GM21576 (cell line): Measurements from ENCODE around the gene BOD1L1.

Experiments
- ATAC-seq: cut with Tn5 transposase; IDR thresholded peaks from one replicate; pipeline ENCODE4 v1.9.1; 2021; ENCODE audit warnings: mild to moderate bottlenecking, moderate library complexity; ENCODE audit not compliant: unreplicated experiment

BOD1L1 gene

DNA sequence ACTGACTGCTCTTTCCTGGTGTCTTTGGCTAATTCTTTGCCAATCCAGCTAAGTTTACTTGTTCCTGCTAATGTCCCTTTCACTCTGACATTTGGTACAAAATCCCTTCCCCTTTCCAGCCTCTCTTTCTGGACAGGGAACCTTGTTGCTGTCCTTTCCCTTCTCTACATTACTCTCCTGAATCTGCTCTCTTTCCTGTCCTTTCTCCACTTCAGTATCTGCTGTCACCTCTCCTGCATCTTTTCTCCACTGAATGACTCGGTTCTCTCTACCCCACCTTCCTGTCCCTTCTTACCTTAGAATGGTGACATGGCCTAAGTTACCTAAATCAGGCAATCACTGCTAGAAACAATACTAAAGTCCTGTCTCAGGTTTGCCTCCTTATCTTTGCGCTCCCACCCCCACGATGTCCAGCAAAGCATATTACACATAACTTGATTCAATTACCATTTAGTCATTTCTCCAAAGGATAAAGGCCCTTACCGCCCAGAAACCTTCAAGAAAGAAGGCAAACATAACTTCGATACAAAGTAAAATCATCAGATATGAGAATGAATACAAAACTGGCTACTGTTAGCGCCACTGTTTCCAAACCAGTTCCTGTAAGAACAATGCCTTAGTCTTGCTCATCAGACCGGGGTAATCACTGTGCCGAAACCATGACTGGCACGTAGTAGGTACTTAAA, 890 bp downstream of the BOD1L1 start:
- ATAC-seq = no peak

DNA sequence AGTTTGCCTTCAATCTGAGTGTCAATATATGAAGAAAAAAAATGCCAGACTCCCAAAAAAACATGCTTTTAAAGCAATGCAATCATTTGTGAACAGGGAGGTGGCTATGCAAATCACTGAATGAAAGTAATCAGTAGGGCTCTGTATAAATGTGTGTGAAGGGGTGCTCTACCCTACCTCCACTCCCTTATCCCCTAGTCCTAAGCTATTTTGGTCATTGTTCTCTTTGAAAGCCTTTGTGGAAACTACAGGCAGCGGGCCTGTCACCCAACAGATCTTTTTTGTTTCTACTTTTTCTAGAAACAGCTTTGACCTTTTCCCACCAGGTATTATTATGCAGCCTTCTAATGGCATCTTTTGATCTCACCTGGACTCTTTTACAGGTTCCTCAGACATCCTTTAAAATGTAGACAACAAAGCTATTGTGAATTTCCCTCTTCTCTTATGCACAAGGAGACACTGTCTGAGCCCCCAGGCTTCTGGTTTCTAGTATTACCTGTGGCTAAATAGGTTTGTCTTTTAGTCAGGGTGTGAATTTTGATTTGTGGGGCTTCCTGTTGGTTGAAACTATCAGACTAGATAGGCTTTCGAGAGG, 9.2 kb downstream of the BOD1L1 start:
- ATAC-seq = no peak

DNA sequence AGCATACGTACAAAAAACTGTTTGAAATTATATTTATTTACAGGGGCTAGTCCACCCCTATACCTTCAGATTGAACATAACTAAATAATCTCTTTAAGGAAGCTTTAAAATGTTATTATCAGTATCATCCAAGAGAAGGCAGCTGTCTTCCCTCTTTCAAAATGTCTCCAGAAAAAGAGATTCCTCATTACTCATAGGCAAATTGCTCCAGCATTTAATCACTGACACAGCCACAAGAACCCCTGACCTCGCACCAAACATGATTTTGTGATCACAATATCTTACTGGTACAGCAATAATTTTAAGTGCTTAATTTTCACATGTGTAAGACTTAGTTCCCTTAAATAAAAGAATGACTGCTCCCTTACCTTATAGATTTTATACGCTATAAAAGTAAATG, 9.7 kb downstream of the BOD1L1 start:
- ATAC-seq = no peak

DNA sequence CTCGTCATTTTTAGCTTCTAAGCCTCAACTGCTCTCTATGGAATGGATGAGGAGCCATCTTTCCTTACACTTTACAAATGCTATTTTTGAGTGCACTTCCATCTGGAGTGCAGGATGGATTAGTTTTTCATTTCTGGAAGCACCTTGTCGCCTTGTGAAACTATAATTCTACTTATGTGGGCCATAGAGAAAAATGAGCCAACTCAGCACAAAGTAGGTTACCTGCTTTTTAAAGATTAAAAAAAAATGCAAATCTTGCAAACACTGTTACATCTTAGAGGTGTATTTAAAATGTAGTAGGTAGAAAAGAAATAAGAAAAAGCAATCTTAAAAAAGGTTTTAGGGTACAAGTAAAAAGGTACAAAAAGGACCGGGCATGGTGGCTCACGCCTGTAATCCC, 10.9 kb downstream of the BOD1L1 start:
- no peak for ATAC-seq

DNA sequence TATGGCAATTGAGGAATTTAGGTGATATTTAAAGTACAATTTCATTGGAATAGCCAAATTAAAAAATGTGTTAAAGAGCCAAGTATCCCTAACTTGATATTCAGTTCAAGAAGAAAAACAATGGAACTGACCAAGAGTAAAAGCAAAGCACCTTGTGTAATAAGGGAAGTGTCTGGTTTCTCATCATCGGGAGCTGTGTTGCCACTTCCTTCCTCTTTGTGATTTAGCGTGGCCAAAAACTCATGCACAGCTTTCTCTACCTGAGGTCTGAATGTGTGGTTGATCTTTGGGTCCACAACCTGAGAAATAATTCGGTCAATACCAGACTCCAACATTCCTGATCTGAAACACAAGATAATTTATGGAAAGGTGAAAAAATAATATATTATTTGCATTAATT, 12.4 kb downstream of the BOD1L1 start:
- peak; percentile 60 for ATAC-seq

DNA sequence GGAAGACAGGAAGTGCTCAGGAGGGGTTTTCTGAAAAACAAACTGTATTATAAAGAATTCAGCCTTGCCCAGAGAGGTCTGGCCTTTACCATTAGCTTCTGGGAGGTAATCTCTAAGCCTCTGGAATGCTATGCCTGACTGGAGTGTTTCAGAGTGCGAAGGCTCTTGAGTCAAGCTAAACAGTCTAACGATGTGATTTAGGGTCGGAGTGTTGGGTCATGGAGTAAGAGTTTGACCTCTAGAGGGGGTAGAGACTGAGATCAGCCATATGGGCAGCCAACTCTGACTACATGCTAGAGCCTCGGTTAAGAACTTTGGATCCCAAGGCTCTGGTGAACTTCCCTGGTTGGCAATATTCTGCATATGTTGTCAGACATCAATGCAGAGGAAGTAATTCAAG, 15.0 kb downstream of the BOD1L1 start:
- no peak for ATAC-seq

DNA sequence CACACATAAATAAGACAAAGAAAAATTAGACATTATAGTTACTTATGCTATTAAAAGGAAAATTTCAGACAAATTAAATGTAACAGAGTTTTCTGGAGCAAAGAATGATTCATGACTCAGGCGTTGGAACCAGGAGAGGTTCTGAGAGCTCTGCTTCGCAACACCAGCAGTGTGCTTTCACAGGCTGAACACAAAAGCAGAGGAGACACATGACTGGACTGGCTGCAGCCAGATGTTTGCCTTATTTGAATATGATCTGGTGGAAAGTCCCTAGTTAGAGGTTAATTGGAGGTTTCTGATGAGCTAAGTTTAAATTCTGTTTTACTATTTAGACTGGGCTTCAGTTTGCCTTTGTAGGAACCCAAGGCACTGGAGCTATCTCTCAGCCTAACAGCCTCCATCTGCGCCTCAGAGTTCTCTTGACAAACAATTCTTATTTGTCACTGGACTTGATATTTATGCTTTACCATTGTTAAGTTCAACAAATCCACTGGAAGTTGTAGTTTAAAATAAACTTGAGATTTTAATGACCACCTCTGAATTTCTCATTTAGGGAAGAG, 16.2 kb downstream of the BOD1L1 start:
- peak; percentile 96 for ATAC-seq

DNA sequence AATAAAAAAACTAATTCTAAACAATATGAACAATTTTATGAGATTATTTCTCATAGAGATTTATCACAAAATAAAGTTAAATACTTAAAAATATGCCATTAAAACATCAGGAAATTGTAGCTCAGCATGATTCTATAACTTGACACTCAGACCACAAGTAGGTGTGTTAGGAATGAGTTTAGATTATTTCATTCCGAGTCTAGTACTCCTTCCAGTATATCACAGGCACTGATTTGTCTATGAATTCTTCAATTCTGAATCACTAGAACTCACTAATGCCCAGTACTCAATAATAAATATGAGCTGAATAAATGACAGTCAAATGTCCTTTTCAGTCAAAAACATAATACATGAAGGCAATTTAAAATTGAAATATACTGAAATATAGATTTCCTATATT, 22.2 kb downstream of the BOD1L1 start:
- no peak for ATAC-seq

DNA sequence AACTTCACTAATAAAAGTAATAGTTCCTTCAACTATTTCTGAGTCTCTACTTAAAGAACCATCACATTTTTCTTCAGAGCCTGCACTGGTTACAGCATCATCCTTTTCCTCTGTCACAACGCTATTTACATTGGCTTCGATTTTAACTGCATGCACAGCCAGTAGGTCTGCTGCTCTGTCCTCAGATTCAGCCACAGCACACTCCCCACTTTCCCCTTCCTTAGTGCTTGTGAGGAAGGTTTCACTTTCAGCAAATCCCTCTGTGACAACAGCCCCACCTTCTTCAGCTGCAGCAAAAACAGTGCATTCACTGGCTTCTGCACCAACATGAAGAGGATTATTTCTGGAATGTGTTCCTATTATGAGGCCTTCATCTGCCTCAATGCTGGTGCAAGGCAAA, 25.7 kb downstream of the BOD1L1 start:
- no peak for ATAC-seq

DNA sequence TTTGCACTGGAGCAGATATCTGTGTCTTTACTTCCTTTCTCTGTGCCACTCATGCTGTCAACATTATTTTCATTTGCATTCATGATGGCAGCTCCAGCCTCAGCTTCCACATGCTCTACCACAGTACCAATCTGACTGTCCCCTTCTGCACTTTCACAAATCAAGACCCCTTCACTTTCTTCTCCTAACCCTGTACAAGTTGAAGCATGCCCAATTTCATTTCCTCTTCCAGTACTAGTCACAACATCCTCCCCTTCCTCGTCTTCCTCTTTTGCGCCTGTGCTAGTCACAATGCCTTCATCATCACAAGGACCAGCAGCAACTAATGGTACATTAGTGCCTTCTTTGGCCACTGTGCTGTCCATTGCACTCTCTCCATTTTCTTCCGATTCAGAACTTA, 26.5 kb downstream of the BOD1L1 start:
- ATAC-seq = peak; percentile 69

DNA sequence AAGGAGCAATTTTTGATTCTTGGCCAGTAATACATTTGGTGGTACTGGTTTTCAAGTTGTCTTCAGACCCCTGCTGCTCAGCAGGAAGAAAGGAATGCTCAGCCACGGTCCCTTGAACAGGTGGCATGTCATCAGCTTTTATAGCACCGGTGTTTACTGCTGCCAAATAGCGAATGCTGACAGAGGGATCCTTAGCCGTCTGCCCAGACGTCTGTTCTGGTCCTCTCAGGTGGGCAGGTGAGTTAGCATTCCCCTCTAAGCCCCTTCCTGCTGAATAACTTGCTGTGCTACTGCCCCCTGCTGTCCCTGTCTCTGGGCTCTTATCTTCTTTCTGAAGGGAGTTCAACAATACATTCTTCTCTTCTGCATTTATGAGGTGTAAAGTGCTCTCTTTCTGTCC, 28.4 kb downstream of the BOD1L1 start:
- ATAC-seq = no peak

DNA sequence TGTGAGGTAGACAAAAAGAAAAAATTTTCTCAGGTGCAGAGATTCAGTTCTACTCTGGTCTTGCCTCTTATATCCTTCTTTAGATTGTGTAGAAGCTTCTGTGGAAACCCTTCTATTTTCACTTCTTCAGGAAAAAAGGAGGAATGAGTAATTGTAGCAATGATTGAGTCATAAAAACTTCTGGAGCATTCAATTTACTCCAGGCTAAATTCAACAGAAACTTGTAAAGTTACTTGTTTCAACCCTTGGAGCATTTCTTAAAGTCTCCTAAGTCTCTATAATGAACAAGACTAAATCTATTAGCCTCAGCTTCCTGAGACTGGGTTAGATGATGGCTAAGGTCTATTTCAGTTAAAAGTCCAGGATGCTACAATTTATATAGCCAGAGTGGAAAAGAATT, 29.9 kb downstream of the BOD1L1 start:
- ATAC-seq = no peak

DNA sequence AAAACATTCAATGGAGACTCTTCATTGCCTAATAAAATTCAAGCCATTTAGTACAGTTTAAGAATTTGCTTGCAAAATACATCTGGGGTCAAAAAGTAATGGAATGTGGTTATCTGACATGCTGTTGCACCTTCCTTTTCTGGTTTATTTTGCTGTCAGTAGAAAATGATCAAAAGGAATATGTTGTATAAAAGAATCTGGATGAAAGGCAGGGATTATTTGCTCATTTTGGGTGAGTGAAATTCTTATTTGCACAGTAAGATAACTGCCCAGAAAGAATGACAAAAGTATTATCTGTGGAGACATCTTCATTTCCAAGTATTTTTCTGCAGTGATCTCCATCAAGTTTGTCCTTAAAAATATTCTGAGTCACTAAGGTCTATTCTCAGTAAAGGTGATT, 30.4 kb downstream of the BOD1L1 start:
- ATAC-seq = no peak

DNA sequence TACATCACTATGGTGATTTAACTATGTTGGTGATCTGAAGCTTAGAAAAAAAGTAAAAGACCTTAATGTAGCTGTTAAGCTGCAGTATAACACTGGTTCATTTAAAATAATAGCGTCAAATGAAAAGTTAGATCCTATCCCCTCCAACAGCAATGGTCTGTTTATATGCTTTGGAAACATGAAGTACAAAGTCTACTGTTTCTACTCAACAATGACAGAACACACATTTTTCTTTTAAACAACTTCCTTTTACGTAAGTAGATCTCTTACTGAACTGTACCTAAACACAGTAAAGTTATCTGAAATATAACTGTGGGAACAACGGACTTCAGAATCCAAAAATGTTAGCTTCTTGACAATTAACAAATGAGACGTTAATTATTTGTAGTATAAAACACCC, 35.3 kb downstream of the BOD1L1 start:
- ATAC-seq = no peak

DNA sequence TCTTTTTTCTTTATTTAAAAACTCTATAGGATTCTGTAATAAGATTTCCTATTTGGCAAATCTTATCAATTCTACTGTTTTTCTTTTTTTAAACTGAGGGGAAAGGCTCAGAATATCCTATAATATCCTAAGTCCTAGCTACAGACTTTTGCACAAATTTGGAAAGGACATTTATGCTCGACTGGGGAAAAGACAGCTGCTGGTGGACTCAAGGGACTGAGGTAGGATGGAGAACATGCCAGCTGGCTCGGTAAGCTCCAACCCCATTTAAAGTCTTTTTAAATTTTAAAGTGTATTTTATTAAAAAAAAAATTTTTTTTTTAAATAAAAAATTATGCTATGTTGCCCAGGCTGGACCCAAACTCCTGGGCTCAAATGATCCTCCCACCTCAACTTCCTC, 36.8 kb downstream of the BOD1L1 start:
- ATAC-seq = no peak

DNA sequence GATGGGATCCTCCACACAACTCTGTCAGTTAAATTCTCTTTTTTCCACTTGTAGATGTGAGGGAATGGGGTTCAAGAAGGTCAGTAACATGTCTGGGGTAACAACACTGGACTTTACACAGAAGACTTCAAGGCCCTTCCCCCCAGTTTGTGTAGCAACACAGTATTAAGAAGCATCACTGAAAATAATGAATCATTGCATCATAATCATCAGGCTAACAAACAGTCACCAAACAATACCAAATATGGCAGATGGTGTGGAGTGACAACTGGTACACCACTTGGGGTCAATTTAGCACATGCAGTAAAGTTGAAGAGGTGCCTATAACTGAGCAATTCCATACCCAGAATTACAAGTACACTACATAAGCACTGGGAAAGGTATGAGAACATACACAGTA, 38.6 kb downstream of the BOD1L1 start:
- ATAC-seq = no peak

DNA sequence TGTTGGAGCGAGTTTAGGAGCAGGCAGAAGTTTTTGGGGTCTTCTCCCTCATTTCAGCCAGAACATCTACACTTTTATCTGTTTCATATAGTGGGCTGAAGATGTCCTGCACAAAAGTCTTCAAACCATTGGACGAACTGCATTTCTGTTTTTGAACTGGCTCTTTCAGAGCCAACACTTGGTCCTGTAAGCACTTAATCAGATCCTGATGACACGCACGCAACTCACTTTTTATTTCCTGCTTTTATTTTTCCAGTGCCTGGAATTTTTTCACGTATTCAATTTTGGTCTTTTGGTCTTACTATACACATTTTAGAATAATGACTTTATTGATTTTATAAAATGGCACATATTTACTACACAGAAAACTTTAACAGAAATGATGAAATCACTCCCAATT, 43.0 kb downstream of the BOD1L1 start:
- ATAC-seq = no peak

DNA sequence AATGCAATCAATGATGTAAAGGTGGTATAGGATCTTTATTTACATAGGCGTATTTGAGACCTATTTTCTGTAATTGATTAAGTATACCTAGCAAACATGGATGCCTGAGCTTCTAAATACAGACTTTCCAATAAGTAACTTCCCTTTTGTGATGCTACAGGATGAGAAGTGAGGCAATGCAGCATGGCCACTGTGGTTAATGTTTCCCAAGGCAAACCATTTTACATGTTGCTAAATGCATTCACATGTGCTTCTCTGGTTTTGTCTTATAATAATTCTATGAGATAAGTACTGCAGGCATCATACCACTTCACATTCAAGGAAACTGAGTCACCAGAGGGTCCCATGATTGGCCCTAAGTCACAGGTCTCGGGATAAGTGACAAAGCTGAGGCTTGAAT, 47.5 kb downstream of the BOD1L1 start:
- ATAC-seq = no peak

DNA sequence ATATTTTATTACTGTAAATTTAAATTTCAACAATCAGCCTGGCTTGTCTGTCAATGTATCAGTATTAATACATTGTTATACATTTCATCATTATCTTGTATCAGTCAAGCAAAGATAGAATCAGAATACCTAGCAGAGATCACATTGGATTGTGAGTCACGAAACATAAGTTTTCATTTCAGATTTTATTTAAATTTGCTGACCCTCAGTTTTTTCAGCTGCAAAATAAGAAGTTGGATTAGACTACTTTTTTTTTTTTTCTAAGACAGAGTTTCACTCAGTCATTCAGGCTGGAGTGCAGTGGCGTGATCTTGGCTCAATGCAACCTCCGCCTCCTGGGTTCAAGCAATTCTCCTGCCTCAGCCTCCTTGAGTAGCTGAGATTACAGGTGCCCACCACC, 49.9 kb downstream of the BOD1L1 start:
- no peak for ATAC-seq

DNA sequence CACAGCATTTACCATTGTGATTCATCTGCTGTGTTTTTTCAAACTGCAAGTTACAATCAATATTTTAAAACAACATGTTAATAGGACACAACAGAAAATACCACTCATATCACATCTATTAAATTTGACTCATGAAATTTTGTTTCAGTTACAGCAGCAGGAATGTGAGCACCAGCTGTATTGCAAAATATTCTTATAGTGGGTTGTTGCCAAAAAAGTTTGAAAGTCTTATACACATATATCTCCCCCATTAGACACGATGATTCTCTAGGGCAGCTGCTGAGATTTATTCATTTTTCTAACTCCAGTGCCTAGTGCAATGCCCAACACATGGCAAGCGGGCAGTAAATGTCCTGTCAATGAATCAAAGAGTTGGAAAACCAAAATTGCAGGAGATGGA, 56.6 kb downstream of the BOD1L1 start:
- no peak for ATAC-seq

DNA sequence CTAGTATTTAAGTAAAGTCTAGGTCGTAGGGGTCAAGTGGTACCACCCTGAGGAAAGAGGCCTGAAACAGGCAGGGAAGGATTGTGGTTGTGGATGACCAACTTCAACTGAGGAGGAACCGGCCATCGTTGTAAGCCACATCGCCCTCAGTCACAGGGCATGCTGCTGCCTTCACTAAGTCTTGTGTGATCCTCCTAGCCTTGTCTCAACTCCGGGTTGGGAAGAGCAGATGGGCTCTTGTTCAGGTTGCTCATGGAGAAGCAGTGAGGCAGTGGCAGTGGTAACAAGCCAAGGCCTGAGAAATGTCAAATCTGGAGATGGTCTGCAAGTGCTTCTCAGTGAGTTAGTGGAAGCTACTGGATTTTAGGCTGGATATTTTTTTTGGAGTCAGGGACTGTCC, 60.4 kb downstream of the BOD1L1 start:
- ATAC-seq = no peak

DNA sequence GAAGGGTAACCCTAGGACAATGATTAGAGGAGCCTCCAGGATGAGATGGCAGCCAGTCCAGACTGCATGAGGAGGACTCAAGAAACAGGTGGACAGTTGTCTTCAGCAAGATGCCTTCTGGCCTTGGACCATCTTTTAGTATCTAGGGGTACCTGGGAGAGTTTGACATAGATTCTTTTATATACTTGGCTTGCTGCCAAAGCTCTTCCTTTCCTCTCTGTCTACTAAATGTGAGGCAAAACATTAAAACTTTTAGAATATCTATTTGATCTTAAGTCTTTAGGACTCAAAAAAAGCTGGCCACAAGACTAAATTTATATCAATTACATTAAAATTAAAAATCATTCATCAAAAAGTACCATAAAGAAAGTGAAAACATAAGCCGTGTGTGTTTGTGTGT, 64.6 kb downstream of the BOD1L1 start:
- ATAC-seq = no peak

DNA sequence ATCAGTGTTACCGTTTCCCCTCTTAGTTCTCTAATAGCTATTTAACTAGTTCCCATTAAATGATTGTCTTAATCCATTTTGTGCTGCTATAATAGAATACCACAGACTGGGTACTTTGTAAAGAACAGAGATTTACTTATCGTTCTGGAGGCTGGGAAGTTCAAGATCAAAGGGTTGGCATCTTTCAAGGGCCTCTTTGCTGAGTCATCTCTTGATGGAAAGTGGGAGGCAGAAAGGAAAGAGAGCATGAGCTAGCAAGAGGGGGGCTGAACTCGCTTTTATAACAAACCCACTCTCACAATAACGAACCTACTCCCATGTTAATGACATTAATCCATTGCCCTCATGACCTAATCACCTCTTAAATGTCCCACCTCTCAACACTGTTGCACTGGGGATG, 65.9 kb downstream of the BOD1L1 start:
- no peak for ATAC-seq
